HCT116 (cell line): ENCODE measurements around the gene TAF1C.

Experiments used
- CTCF ChIP-seq, 3 experiments: fragments of 200-600 bp in 1 of 3; sonication (generic) in 1 of 3; IDR thresholded peaks in 2 of 3; conservative IDR thresholded peaks in 1 of 3; 2 replicates each; pipeline ENCODE4 v1.5.1; 2012 to 2017; ENCODE audit warnings: low read depth in 2 of 3, low read length in 2 of 3, antibody characterized with exemption in 1 of 3, borderline replicate concordance in 1 of 3, control low read depth in 1 of 3, mild to moderate bottlenecking in 1 of 3, mixed read lengths in 1 of 3, mixed run types in 1 of 3, moderate library complexity in 1 of 3; ENCODE audit not compliant: insufficient read depth in 1 of 3
- MAX ChIP-seq: IDR thresholded peaks from 2 replicates; pipeline ENCODE4 v1.6.1; 2012
- POLR2AphosphoS5 ChIP-seq: IDR thresholded peaks from 2 replicates; pipeline ENCODE4 v1.6.1; 2011; ENCODE audit warnings: mild to moderate bottlenecking, low read depth, low read length, moderate library complexity
- SIN3A ChIP-seq: IDR thresholded peaks from 2 replicates; pipeline ENCODE4 v1.6.1; 2012; ENCODE audit warnings: low read depth

GRCh38 chr16:84182104-84182503 lies 4.8 kb downstream of the TAF1C start:
- TF ChIP-seq CTCF (IDR thresholded peaks at IDR 0.05 in 2 of 3, conservative IDR thresholded peaks at IDR 0.05 in 1 of 3; ENCODE audit: borderline replicate concordance in 1 of 3, insufficient read depth in 1 of 3, low read depth in 2 of 3, low read length in 2 of 3) (no peak), MAX (no peak), SIN3A (no peak), POLR2AphosphoS5 (no peak)
